Measurements from ENCODE around the gene HDAC1. TPM values are rescaled to one million over a fixed set of nuclear protein-coding genes. Genes with fewer than 3 reads are reported as not detected.

The HDAC1 gene
- total and polyA plus RNA-seq, 2 of the 13 experiments (the other 11 are each of a cell fraction or from before 2014, with no cell fraction given): 93.5 to 189 TPM

GRCh38 chr1:32321712-32322291, 29.9 kb downstream of the HDAC1 start (continued):
- TF ChIP-seq HOXA9 (CRISPR knock-in tag; IDR thresholded peaks at IDR 0.05; ENCODE audit: borderline replicate concordance) (no peak), KLF15 (CRISPR knock-in tag; IDR thresholded peaks at IDR 0.05; ENCODE audit: borderline replicate concordance) (no peak), EHMT2 (IDR thresholded peaks at IDR 0.05; ENCODE audit: borderline replicate concordance, low read depth, low read length) (no peak), CBFB (CRISPR knock-in tag; IDR thresholded peaks at IDR 0.05) (no peak), SP5 (CRISPR knock-in tag; IDR thresholded peaks at IDR 0.05; ENCODE audit: borderline replicate concordance, low read depth) (peak; percentile 91), ZNF772 (CRISPR knock-in tag; IDR thresholded peaks at IDR 0.05) (no peak), ZHX2 (IDR thresholded peaks at IDR 0.05; ENCODE audit: low read depth) (no peak), ZHX2 (CRISPR knock-in tag; IDR thresholded peaks at IDR 0.05; ENCODE audit: borderline replicate concordance) (no peak), KLF16 (CRISPR knock-in tag; IDR thresholded peaks at IDR 0.05) (peak in 1 of 2 experiments; percentile 81; a peak in 2 of 4 replicates), UBTF (CRISPR knock-in tag; IDR thresholded peaks at IDR 0.05) (no peak), ZNF501 (CRISPR knock-in tag; IDR thresholded peaks at IDR 0.05) (peak; percentile 71), TGIF2 (CRISPR knock-in tag; IDR thresholded peaks at IDR 0.05) (no peak), NFYC (CRISPR knock-in tag; IDR thresholded peaks at IDR 0.05) (no peak), TFDP2 (CRISPR knock-in tag; IDR thresholded peaks at IDR 0.05) (peak; percentile 47; the same call in 1 of the 2 replicates), IKZF4 (CRISPR knock-in tag; IDR thresholded peaks at IDR 0.05; ENCODE audit: borderline replicate concordance, low read depth, not compliant biosample characterization) (no peak), TOE1 (CRISPR knock-in tag; IDR thresholded peaks at IDR 0.05) (no peak), ZNF556 (CRISPR knock-in tag; IDR thresholded peaks at IDR 0.05; ENCODE audit: borderline replicate concordance) (no peak), SRSF4 (IDR thresholded peaks at IDR 0.05; ENCODE audit: low read depth, low read length, poor library complexity, severe bottlenecking) (no peak), TFAP4 (IDR thresholded peaks at IDR 0.05; ENCODE audit: borderline replicate concordance, low read depth) (peak; percentile 51; the same call in 1 of the 2 replicates), KLF11 (CRISPR knock-in tag; IDR thresholded peaks at IDR 0.05) (no peak)

Measured in HepG2 (cell line).